GM19328 (cell line): ENCODE measurements around the gene GRIK4.
"Not testable (repeated sequence)": the region's sequence is repeated elsewhere in the genome, so short reads cannot be mapped to it uniquely, and the experiment has no call there.

Experiments
- ATAC-seq: cut with Tn5 transposase; IDR thresholded peaks from one replicate; pipeline ENCODE4 v1.9.1; 2021; ENCODE audit warnings: mild to moderate bottlenecking, moderate library complexity; ENCODE audit not compliant: unreplicated experiment

GRIK4 gene, protein sequence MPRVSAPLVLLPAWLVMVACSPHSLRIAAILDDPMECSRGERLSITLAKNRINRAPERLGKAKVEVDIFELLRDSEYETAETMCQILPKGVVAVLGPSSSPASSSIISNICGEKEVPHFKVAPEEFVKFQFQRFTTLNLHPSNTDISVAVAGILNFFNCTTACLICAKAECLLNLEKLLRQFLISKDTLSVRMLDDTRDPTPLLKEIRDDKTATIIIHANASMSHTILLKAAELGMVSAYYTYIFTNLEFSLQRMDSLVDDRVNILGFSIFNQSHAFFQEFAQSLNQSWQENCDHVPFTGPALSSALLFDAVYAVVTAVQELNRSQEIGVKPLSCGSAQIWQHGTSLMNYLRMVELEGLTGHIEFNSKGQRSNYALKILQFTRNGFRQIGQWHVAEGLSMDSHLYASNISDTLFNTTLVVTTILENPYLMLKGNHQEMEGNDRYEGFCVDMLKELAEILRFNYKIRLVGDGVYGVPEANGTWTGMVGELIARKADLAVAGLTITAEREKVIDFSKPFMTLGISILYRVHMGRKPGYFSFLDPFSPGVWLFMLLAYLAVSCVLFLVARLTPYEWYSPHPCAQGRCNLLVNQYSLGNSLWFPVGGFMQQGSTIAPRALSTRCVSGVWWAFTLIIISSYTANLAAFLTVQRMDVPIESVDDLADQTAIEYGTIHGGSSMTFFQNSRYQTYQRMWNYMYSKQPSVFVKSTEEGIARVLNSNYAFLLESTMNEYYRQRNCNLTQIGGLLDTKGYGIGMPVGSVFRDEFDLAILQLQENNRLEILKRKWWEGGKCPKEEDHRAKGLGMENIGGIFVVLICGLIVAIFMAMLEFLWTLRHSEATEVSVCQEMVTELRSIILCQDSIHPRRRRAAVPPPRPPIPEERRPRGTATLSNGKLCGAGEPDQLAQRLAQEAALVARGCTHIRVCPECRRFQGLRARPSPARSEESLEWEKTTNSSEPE

DNA sequence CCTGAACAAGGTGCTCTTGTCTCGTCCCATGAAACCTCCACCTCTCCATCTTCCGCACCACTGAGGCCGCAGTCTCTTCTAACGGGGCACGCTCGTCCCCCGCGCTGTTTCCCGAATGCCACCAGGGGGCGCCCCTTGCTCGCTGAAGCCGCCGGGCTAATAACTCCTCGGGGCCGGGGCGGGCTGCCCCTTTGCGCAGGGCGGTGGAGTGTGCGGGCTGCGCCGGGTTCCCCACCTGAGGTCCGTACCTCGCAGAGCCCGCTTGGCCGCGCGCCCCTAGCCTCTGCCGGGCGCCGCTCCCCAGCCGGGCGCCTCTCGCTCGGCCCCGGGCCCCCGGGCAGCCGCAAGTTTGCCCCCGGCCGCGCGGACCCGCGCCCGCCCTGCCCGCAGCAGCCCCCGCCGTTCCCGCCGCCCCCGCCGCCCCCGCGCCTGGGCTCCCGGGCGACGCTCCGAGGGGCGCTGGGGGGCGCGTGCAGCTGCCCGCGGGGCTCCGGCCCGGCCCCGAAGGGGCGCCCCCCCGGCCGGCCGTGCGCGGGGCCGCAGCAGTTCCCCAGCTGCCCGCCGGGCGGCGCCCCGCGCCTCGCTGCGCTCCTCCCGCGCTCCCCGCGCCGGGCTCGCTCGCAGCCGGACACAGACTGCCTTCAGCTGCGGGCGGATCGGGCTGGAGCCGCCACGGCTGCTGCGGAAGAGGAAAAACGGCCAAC, at the start of gene GRIK4:
GRIK4 (plus strand) TSS at position 633 of the 704 bp plus-strand sequence. CDS start 148,571 bp downstream, outside the sequence.
- peak; percentile 84 for ATAC-seq

DNA sequence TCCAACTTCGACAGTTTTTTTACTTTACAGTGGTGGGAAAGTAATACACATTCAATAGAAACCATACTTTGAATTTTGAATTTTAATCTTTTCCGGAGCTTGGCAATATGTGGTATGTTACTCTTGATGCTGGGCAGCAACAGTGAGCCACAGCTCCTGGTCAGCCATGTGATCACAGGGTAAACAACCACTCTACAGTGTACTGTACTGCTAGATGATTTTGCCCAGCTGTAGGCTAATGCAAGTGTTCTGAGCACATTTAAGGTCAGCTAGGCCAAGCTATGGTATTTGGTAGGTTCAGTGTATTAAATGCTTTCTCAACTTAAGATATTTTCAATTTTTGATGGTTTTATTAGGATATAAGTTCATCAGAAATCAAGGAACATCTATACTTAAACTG, 48.7 kb upstream of the GRIK4 start:
- no peak for ATAC-seq

DNA sequence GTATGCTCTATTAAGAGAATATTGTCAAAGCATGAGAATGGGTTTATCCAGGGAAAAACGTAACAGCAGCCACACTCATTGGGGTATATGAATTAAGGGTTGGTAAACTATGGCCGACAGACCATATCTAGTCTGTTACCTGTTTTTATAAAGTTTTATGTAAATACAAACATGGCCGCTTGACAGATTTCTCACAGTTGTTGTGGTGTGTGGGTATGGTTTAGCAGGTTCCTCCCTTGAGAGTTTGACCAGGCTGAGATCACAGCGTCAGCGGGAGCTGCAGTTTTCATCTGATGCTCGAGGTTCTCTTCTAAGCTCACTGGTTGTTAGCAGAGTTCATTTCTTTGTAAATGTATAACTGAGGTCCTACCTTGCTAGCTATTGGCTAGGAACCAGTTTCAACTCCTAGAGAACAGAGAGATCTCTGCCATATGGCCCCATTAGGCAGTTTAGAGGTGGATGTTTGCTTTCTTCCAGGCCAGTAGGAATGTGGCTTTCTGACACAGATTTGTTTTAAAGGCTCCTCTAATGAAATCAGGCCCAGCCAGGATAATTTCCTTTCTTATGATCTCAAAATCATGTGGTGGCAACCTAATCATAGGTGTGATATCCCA, 45.5 kb upstream of the GRIK4 start:
- no peak for ATAC-seq

DNA sequence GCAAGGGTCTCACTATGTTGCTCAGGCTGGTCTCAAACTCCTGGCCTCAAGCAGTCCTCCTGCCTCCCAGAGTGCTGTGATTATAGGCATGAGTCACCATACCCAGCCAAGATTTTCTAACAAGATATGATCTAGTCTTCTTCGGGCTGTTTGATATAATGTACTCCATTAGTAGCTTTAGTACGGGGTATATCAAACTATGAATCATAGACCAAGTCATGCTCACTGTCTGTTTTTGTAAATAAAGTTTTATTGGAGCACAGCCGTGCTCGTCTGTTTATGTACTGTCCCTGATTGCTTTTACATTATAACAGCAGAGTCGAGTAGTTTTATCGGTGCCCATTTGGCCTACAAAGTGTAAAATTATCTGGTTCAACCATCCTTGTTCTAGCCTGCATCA, 43.9 kb upstream of the GRIK4 start:
- ATAC-seq = no peak

- ATAC-seq = no peak
These were observed 40.4 kb upstream of the GRIK4 start for GRCh38 chr11:120471131-120471530.

DNA sequence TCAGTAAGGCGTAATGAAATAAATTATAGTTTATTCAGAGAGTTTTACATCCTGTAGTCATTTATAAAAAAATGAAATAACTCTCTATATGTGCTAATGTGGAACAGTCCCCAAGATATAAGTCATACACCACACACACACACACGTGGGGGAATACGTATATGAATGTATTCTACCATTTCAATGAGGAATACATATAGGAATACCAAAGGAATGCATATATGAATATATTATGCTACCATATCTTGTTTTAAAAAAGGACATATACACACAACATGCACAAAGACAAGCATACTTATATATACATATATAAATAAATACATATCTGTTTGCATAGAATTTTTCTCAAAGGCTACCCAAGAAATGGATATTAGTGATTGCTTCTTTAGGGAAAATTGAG, 39.6 kb upstream of the GRIK4 start:
- no peak for ATAC-seq

GRCh38 chr11:120473503-120473902, 38.0 kb upstream of the GRIK4 start:
- no peak for ATAC-seq

- no peak for ATAC-seq
These were observed 29.4 kb upstream of the GRIK4 start for GRCh38 chr11:120482149-120482548.

- no peak for ATAC-seq
These were observed 26.8 kb upstream of the GRIK4 start for GRCh38 chr11:120484722-120485121.

DNA sequence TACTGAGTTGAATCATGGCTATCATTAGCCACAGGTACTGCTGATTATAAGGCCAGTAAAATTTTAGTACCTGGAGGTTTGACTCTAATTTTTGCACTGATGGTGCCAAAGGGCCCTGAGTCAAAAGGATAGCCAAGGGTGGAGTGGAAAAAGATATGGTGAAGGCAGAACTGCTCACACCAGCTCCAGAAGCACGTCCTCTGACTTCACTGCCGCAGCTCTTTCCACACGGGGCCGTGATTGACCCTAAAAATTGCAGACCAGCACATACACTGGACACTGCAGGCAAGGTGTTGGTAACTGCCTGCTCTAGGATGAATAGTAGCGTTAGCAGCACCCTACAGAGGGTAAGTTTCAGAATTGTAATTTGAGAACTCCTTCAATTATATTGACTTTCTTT, 25.4 kb upstream of the GRIK4 start:
- no peak for ATAC-seq

DNA sequence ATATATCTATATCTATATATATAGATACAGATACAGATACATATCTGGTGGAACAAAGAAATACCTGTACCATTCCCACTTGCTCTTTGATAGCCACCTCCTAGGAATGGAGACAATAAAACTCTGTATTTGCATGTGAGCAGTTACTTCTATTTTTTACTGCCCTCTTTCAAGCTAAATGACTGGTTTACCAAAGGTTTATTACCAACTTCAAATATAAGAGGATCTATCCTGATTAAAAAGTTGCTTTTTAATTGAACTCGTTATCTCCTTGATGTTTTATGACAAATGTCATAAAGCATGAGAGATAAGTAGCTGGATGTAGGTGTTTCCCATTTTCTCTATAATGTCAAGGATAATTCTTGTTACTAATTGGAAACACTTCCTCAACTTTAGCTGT, 21.7 kb upstream of the GRIK4 start:
- no peak for ATAC-seq

GRCh38 chr11:120492486-120492885, 19.1 kb upstream of the GRIK4 start:
- no peak for ATAC-seq

GRCh38 chr11:120494595-120494994, 17.0 kb upstream of the GRIK4 start:
- ATAC-seq = no peak

DNA sequence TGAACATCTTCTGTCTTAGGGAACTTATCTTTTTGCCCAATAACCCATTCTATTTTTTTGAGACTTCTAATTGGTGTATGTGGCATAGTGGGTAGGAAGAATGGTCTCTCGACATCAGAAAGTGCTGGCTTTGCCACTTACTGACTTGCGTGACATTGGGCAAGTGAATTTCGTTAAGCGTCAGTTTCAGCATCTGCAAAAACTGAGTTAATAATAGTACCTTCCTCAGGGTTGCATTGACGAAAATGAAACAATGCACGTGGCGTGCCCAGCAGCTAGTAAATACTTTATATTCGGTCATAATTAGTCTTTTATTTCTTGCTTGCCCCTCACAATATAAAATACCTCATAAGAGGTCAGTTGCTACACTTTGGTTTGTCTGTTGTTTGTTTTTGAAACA, 12.5 kb upstream of the GRIK4 start:
- no peak for ATAC-seq

- ATAC-seq = no peak
These were observed 11.7 kb upstream of the GRIK4 start for GRCh38 chr11:120499859-120500258.

DNA sequence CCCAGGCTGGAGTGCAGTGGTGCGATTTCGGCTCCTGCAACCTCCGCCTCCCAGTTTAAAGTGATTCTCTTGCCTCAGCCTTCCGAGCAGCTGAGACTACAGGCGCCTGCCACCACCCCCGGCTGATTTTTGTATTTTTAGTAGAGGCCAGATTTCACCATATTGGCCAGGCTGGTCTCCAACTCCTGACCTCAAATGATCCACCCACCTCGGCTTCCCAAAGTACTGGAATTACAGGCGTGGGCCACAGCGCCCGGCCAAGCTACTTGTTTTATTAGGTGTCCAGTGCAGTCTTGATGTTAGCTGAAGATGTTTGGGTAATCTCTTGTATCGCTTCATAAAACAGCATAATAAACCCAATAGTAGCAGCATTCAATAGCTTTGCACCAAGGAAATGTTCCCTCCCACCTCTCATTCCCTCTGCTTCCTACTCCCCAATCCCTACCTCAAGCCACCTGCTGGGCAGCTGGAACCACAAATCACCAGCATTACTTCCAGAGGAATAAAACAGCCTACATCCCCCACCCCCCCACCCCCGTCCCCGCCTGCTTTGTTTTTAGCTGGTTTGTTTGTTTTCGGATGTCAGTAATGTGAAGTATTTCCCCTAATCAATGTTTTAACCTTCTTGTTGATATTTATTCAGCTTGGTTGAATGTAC, 11.0 kb upstream of the GRIK4 start:
- ATAC-seq = no peak

DNA sequence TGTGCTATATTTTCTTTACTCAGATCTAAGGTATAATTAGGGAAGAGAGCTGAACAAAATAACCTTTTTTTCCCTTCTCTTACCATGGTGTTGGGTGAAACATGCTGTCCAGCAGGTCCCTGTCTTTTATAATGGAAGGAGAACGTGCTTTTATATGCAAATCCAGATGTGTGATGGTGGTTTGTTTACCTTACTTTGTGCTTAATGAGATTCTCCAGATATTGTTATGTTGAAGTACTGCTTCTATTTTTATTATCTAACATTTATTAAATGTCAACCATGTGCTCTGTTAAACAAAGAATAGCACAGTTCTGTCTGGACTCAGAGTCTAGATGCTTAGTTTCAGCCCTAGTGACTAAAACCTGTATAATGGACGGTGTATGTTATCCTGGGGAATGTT, 10.1 kb upstream of the GRIK4 start:
- no peak for ATAC-seq

DNA sequence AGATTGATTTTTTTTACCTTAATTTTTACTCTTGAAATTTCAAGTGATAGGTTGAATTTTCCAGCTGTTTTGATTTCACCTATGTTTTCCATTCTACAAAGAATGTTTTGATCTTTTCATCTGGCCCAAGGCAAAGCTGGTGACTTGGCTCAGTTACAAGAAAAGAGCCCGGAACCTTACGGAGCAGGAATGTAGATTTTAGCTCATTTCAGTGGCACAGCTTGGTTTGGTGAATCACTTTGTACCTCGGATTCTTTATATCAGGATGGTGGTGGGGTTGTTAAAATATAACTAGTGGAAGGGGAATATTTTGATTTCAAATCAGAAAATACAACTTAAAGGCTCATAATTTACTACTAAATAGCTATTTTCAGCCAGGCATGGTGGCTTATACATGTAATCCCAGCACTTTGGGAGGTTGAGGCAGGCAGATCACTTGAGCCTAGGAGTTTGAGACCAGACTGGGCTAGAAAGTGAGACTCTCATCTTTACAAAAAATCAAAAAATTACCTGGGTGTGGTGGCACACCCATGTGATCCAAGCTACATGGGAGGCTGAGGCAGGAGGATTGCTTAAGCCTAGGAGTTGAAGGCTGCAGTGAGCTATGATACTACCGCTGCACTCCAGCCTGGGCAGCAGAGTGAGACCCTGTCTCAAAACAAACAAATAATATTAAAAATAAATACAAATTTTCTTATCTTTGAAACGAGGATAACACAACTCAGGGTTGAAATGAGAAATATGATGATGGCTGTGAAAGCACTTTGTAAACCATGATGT, 9.4 kb upstream of the GRIK4 start:
- ATAC-seq = no peak

DNA sequence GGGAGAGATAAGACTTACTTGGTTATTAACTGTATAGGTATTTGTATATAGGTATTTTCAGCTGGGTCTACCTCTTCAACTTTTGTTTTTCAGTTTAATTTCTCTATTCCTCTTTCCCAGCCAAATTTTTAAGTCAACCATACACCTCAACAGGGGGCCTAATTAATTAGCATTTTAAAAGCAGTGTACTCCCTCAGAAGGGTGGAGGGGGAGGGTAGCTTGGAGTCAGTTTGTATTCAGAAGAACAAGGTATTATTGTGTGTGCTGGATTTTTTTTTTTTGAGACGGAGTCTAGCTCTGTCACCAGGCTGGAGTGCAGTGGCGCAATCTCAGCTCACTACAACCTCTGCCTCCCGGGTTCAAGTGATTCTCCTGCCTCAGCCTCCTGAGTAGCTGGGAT, 8.0 kb upstream of the GRIK4 start:
- not testable (repeated sequence) for ATAC-seq
